Adipocyte (in vitro differentiated cells): ENCODE measurements around the gene VPS13D.

Source experiments
- DNase-seq: peaks from one replicate; pipeline ENCODE4 v3.0.0-alpha.2; 2015; ENCODE audit warnings: low read depth
- H3K27me3 ChIP-seq: replicated peaks from 2 replicates; pipeline ENCODE4 v1.7.0; 2013; ENCODE audit warnings: mild to moderate bottlenecking, low read length, moderate library complexity; ENCODE audit not compliant: control insufficient read depth, insufficient read depth
- H3K36me3 ChIP-seq: 2 replicates; pipeline ENCODE4 v1.7.0; 2013; ENCODE audit warnings: low read length, mild to moderate bottlenecking, moderate library complexity; ENCODE audit not compliant: control insufficient read depth, insufficient read depth, severe bottlenecking
- H3K4me1 ChIP-seq: 2 replicates; pipeline ENCODE4 v1.7.0; 2013; ENCODE audit warnings: mild to moderate bottlenecking, low read length, moderate library complexity; ENCODE audit not compliant: control insufficient read depth, insufficient read depth
- H3K4me3 ChIP-seq: 2 replicates; pipeline ENCODE4 v1.7.0; 2013; ENCODE audit warnings: mild to moderate bottlenecking, low read length, moderate library complexity
- H3K9ac ChIP-seq: 2 replicates; pipeline ENCODE4 v1.7.0; 2013; ENCODE audit warnings: mild to moderate bottlenecking, low read length, moderate library complexity
- H3K9me3 ChIP-seq: 2 replicates; pipeline ENCODE4 v1.7.0; 2013; ENCODE audit warnings: mild to moderate bottlenecking, low read length, moderate library complexity; ENCODE audit not compliant: control insufficient read depth

VPS13D gene

DNA sequence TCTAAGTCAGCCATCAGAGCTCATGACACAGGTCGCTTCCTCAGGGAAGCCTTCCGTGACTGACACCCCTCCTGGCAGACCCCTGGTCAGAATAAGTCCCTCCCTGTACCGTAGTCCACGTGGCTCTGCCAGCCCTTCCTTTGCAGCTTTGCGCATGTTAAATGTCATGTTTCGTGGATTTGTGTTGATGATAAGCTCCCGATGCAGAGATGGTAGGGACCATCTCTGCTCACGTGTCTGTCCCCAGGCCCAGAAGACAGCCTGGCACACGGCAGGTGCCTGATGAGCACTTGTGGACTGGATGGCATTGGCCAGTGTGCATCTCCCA is 312.3 kb downstream of the VPS13D start:
- DNase-seq = no peak
- Histone ChIP-seq H3K4me3 (no peak overlapping the region), H3K4me1 (peaks cover 33% of the 10 kb centered on the region)

DNA sequence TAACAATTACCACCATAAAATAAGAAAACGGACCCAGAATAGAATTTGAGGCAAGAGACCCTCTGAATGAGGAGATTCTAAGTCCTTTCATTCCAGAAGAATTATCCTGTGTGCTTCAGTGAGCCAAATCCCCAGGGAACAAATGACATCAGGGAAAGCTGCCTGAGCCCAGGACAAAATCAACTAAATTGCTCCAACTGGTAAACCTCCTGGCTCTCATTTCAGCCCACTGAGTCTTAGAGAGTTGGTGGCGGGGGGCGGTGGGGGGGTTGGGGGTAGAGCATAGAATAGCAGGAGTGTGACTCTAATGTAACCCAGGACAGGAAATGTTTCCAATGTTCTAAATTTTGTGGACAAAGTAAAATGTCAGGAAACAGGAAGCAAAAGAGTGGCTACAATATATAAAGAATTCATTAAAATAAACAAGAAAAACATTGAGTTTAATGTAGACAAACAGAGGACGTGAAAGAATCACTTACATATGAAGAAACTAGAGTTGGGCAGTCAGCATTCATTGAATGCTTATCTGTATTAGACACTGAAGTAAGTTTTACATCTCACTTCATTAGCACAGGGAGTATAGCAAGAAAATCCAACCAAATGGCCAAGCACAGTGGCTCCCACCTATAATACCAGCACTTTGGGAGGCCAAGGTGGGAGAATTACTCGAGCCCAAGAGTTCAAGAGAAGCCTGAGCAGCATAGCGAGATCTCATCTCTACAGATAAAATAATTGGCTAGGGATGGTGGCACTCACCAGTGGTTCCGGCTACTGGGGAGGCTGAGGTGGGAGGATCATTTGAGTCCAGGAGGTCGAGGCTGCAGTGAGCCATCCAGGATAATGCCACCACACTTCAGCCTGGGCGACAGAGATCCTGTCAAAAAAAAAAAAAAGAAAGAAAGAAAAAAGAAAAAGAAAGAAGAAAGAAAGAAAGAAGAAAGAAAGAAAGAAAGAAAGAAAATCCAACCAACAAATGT is 313.1 kb downstream of the VPS13D start:
- DNase-seq = no peak
- Histone ChIP-seq H3K4me1 (peaks cover 41% of the 10 kb centered on the region), H3K9ac (no peak overlapping the region)

More for the DNA sequence above, 312.3 kb downstream of the VPS13D start:
- Histone ChIP-seq H3K9me3 (no peaks in the 10 kb centered on the region), H3K9ac (no peak overlapping the region), H3K27me3 (no peaks in the 10 kb centered on the region), H3K36me3 (no peaks in the 10 kb centered on the region)

DNA sequence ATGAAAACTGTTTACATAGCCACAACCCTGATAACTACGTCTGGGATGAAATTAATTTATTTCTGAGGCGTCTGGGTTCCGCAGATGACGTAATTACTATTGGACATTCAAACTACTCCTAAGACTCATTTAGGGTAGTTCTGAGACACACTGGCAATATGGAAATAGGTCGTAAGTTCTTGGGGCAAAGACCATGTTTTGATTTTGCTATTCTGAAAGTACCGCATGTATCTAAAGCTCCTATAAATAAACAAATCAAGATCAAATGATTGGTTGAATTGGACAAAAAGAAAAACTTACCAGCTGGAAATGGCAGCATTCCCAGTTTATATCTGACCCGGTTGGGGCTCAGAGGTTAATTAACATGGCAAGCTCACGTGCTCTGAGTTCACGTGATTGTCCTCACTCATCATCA is 313.9 kb downstream of the VPS13D start:
- no peak overlapping the region for H3K9ac ChIP-seq

More for the DNA sequence above, 313.1 kb downstream of the VPS13D start:
- no peaks in the 10 kb centered on the region for H3K9me3 ChIP-seq
- H3K27me3 ChIP-seq = no peaks in the 10 kb centered on the region
- H3K36me3 ChIP-seq = no peaks in the 10 kb centered on the region
- H3K4me3 ChIP-seq = no peak overlapping the region

DNA sequence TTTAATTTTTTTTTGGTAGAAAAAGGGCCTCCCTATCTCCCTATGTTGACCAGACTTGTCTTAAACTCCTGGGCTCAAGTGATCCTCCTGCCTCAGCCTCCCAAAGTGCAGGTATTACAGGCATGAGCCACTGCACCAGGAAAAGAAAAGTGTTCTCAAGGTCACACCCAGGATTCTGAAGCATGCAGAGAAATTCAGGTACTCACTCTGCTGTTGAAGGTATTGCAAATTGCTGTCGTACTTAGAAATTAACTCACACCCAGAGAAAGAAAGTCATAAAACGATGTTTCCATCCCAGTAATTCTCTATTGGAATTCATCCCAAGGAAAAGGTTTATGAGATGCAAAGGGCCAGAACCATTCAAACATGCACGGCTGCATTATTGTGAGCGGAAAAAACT is 314.5 kb downstream of the VPS13D start:
- Histone ChIP-seq H3K36me3 (no peaks in the 10 kb centered on the region), H3K9me3 (no peaks in the 10 kb centered on the region), H3K9ac (no peak overlapping the region), H3K4me3 (no peak overlapping the region), H3K27me3 (no peaks in the 10 kb centered on the region), H3K4me1 (peaks cover 48% of the 10 kb centered on the region)
- DNase-seq = no peak

More for the DNA sequence above, 313.9 kb downstream of the VPS13D start:
- no peaks in the 10 kb centered on the region for H3K27me3 ChIP-seq
- DNase-seq = no peak
- peaks cover 44% of the 10 kb centered on the region for H3K4me1 ChIP-seq
- H3K4me3 ChIP-seq = no peak overlapping the region
- H3K36me3 ChIP-seq = no peaks in the 10 kb centered on the region
- no peaks in the 10 kb centered on the region for H3K9me3 ChIP-seq

DNA sequence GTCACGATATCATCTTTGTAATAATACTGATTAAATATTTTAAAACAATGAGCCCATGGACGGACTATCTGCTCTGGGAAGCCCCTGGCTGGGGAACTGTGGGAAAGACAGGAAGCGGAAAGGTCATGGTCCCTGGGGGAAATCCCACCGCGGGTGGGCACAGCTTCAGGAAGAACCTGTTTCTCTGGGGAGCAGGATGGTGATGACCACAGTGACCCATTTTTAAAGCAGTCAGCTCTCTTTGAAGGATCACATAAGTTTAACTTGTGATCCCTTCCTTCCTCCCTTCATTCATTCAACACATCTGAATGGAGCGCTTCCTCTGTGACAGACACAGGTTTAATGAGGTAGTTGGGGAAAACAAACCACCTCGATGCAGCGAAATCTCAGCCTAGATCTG is 315.2 kb downstream of the VPS13D start:
- Histone ChIP-seq H3K27me3 (no peaks in the 10 kb centered on the region), H3K36me3 (no peaks in the 10 kb centered on the region), H3K9me3 (no peaks in the 10 kb centered on the region), H3K9ac (no peak overlapping the region), H3K4me1 (peaks cover 49% of the 10 kb centered on the region), H3K4me3 (no peak overlapping the region)
- no peak for DNase-seq

DNA sequence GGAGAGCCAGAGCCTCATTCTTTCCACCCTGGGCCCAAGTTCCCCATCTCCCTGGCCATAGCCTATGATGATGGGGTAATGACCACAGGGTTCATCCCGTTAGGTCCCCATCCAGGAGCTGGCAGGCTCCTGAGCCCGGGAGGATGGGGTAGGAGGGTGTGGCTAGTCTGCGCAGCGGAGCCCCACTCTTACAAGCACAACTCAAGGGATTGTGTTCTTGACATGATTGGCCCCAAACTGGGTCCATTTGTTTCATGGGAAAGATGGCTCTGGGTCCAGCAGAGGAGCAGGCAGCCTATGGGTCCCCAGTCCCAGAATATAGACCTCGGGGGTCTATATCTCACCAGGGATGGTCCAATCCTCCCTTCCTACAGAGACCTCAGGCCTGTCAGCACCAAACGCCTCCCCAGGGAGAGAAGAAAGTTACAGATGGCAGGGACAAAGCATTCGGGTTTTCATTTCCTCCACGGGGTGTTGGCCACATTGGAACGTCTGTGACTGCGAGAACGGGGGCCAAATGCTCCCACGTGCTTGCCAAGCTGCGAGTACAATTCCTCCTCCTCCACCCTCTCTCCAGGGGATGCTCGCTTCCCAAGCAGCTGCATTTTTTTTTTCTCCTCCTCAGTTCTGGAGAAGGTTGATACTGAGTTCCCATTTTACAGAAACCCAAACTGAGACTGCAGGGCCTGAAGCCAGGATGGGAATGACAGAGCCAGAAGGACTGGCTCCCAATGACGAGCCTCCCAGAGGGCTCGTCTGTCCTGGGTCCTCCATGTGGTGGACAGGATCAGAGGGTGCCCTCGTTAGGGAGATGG is 317.1 kb downstream of the VPS13D start:
- H3K36me3 ChIP-seq = no peaks in the 10 kb centered on the region
- peak overlapping the region; percentile 25 for H3K9ac ChIP-seq
- H3K4me3 ChIP-seq = no peak overlapping the region
- no peaks in the 10 kb centered on the region for H3K9me3 ChIP-seq
- H3K4me1 ChIP-seq = peaks cover 36% of the 10 kb centered on the region
- no peaks in the 10 kb centered on the region for H3K27me3 ChIP-seq
- DNase-seq = no peak

DNA sequence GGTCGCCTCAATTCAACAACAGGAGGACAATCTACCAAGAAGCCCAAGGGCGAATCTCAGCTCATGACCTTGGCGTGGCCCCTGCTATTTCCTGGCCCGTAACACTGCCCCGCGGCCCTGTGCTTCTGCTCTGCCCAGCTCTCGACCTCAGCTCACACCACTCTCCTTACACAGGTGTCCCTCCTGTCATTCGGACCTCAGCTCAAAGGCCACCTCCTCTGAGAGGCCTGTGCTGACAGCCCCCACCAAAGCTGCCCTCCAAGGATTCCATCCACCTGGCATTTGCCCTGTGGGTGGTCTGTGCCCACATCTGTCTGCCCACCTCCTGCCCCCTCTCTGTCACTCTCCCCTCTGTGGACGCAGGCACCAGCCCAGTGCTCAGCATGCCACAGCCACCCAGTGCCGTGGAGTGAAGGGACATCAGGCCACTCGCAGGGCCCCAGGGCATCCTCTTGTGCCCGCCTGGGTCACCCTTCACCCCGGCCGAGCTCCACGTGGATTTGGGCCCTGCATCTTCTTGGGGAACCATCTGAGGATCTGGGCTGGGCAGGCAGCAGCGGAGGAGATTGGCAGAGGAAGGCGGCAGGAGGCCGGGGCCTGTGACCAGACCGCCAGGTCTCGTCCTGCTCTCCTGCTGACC is 317.9 kb downstream of the VPS13D start:
- no peak for DNase-seq
- Histone ChIP-seq H3K4me1 (peaks cover 36% of the 10 kb centered on the region), H3K36me3 (no peaks in the 10 kb centered on the region), H3K4me3 (no peak overlapping the region), H3K9ac (no peak overlapping the region), H3K9me3 (no peaks in the 10 kb centered on the region), H3K27me3 (no peaks in the 10 kb centered on the region)

DNA sequence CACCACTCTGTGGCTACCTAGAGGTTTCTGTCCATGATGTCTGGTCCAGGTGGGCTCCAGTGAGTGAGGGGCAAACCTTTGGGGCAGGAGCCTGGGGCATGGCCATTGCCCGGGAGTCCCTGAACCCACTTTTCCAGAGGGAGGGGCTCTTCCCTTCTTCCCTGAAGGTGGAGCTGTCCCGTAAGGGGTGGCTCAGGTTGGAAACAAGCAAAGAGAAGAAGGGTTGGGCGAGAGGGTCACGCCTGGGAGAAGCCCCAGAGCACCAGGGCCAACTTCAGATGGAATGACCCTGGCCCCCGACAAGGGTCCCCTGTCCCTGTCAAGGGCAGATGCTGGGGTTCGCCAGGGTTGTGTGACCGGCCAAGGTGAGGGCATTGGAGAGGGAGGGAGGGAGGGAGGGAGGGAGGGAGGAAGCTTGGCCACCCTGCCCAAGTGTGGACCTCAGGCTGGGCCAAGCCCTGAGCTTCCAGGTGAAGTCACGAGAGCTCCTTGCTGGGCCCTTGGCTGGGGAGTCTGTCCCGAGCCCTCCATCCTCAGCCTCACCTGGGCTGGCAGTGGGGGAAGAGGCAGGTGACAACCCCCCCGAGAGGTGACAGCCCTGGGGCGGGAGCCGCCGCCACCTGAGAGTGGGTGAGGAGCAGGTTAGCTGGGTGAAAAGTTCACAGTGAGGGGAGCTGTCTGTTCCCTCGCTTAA is 318.6 kb downstream of the VPS13D start:
- H3K9me3 ChIP-seq = no peaks in the 10 kb centered on the region
- H3K27me3 ChIP-seq = no peaks in the 10 kb centered on the region
- H3K9ac ChIP-seq = peak overlapping the region; percentile 69
- H3K36me3 ChIP-seq = no peaks in the 10 kb centered on the region
- H3K4me1 ChIP-seq = peaks cover 42% of the 10 kb centered on the region
- no peak for DNase-seq
- H3K4me3 ChIP-seq = no peak overlapping the region

DNA sequence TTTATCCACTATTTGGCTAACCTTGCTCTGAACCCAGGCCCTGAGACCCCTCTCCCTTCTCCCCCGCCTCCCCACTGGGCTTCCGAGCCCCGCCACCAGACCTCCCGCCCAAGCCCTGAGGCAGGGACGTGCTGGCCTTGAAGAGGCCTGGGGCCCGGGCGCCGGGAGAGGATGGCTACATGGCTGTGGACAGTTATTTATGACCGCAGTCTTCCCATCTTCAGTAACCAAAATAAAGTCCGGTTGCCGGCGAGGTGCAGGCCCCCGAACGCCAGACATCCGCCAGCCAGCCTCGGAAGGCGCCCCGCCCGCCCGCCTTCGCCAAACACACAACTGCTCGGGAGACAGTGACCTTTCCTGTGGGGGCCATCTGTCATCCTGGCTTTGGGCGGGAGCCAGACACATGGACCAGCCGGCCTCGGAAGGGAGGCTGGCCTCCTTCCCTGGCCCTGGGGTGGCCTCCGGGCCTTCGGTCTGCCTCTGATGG is 319.2 kb downstream of the VPS13D start:
- no peaks in the 10 kb centered on the region for H3K36me3 ChIP-seq
- H3K27me3 ChIP-seq = no peaks in the 10 kb centered on the region
- peaks cover 42% of the 10 kb centered on the region for H3K4me1 ChIP-seq
- no peaks in the 10 kb centered on the region for H3K9me3 ChIP-seq
- peak overlapping the region; percentile 61 for H3K4me3 ChIP-seq
- peak overlapping the region; percentile 69 for H3K9ac ChIP-seq
- DNase-seq = no peak

DNA sequence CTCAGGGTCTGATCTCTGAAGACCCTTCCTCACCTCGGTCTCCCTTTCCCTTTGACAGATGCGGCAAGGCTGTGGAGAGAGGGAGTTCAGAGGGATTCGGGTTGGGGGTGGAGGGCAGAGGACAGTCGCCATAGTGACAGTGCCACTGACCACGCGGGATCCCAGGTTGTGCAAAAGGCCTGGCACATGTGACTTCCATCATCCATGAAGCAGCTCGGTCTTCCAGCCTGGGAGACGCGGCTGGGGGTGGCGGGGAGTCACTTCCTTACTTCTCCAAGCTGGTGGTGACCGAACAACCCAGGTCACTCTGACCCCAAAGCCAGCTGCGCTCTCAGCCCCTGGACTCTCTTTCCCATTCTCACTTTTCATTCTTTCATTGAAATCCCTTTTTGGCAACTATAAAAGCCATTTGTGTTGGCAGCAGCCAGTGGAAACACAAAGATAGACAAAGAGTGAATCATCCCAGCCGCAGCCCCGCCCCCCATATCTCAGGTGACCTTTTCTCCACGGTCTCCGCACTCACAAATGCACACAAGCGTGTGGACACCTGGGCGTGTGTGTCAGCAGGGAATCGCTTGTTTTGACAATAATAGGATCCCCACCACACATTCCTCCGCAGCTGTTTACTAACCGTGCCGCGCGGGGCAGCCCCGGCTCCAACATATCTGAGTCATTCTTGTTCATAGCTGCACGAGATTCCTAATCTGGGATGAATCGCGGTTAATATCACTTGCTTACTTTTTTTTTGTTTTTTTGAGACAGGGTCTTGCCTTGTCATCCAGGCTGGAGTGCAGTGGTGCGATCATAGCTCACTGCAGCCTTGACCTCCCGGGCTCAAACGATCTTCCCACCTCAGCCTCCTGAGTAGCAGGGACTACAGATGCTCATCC is 319.9 kb downstream of the VPS13D start:
- Histone ChIP-seq H3K9me3 (no peaks in the 10 kb centered on the region), H3K4me1 (peaks cover 42% of the 10 kb centered on the region), H3K36me3 (no peaks in the 10 kb centered on the region), H3K9ac (peak overlapping the region; percentile 69), H3K4me3 (peak overlapping the region; percentile 61), H3K27me3 (no peaks in the 10 kb centered on the region)
- DNase-seq = peak; percentile 81
